Measurements from ENCODE around the gene ERVMER34-1. TPM values are rescaled to one million over a fixed set of nuclear protein-coding genes. Genes with fewer than 3 reads are reported as not detected.
A peak's percentile ranks its signal among the peaks of the same experiment; 100 is the strongest.

ERVMER34-1 gene
- total RNA-seq, 4 donors from 2014 or later: 0.11 to 0.19 (median 0.17) TPM; not detected in 1

- DNase-seq (ENCODE audit: extremely low spot score): peak; percentile 99
- Histone ChIP-seq H3K4me3 (peak overlapping the region; percentile 91 to 95 (median 94)), H3K4me1 (peaks cover 20 to 41% (median 34%) of the 10 kb centered on the region in 4 donors), H3K27ac (replicated peaks in 1 of 4) (peak overlapping the region; percentile 93 to 97 (median 95)), H3K36me3 (peaks cover 0 to 33% (median 15%) of the 10 kb centered on the region in 4 donors), H3K9me3 (no peaks in the 10 kb centered on the region), H3K27me3 (no peaks in the 10 kb centered on the region)
- TF ChIP-seq CTCF (IDR thresholded peaks at IDR 0.05) (no peak), POLR2AphosphoS5 (IDR thresholded peaks at IDR 0.05) (peak; percentile 96 to 98), EP300 (IDR thresholded peaks at IDR 0.05) (no peak), POLR2A (IDR thresholded peaks at IDR 0.05; ENCODE audit: low read depth) (peak; percentile 77)
- 0% methylated on average over 14 of the region's 87 CpGs for WGBS
- intact Hi-C loops (cut with DNase I): loop anchor here (10.0 kb wide), 1 partner anchor 272 kb away; no protein-coding TSS in a partner anchor
Observed at GRCh38 chr4:52712251-52713130, 38.7 kb downstream of the ERVMER34-1 start.

- intact Hi-C loops (cut with DNase I): loop anchor here (10.0 kb wide), 1 partner anchor 273 kb away; no protein-coding TSS in a partner anchor
- peaks cover 20 to 41% (median 34%) of the 10 kb centered on the region in 4 donors for H3K4me1 ChIP-seq
- H3K36me3 ChIP-seq: peaks cover 0 to 30% (median 10%) of the 10 kb centered on the region in 4 donors
- 17% methylated on average over 15 of the region's 15 CpGs for WGBS
- H3K27ac ChIP-seq (replicated peaks in 1 of 4): peak overlapping the region; percentile 67 to 97 (median 94)
- no peaks in the 10 kb centered on the region for H3K27me3 ChIP-seq
- DNase-seq (ENCODE audit: extremely low spot score): no peak
- TF ChIP-seq POLR2AphosphoS5 (IDR thresholded peaks at IDR 0.05): no peak
- no peak for TF ChIP-seq CTCF (IDR thresholded peaks at IDR 0.05)
- TF ChIP-seq EP300 (IDR thresholded peaks at IDR 0.05): no peak
- no peak for TF ChIP-seq POLR2A (IDR thresholded peaks at IDR 0.05; ENCODE audit: low read depth)
- H3K9me3 ChIP-seq: no peaks in the 10 kb centered on the region
- H3K4me3 ChIP-seq: peak overlapping the region; percentile 91 to 95 (median 94)
Observed at GRCh38 chr4:52711834-52712250, 39.4 kb downstream of the ERVMER34-1 start.

GRCh38 chr4:52711272-52711671, 40.0 kb downstream of the ERVMER34-1 start:
- DNase-seq (ENCODE audit: extremely low spot score): no peak
- WGBS: 92% methylated on average over 1 of the region's 1 CpG

GRCh38 chr4:52709155-52709554, 42.1 kb downstream of the ERVMER34-1 start:
- H3K27ac ChIP-seq (replicated peaks in 1 of 4): no peak overlapping the region
- no peaks in the 10 kb centered on the region for H3K27me3 ChIP-seq
- H3K4me1 ChIP-seq: peaks cover 10 to 18% (median 18%) of the 10 kb centered on the region in 4 donors
- no peak overlapping the region for H3K4me3 ChIP-seq
- intact Hi-C loops (cut with DNase I): no loop called here
- H3K9me3 ChIP-seq: no peaks in the 10 kb centered on the region
- DNase-seq (ENCODE audit: extremely low spot score): no peak
- no peak for TF ChIP-seq POLR2A (IDR thresholded peaks at IDR 0.05; ENCODE audit: low read depth)
- peaks cover 0 to 7% (median 0%) of the 10 kb centered on the region in 4 donors for H3K36me3 ChIP-seq

More at GRCh38 chr4:52711272-52711671, 40.0 kb downstream of the ERVMER34-1 start:
- H3K27ac ChIP-seq (replicated peaks in 1 of 4): peak overlapping the region in 1 of 4 donors; percentile 97
- intact Hi-C loops (cut with DNase I): loop anchor here (10.0 kb wide), 1 partner anchor 274 kb away; no protein-coding TSS in a partner anchor
- H3K9me3 ChIP-seq: no peaks in the 10 kb centered on the region
- no peak overlapping the region for H3K4me3 ChIP-seq
- H3K4me1 ChIP-seq: peaks cover 20 to 39% (median 34%) of the 10 kb centered on the region in 4 donors
- peaks cover 0 to 24% (median 8%) of the 10 kb centered on the region in 4 donors for H3K36me3 ChIP-seq
- no peaks in the 10 kb centered on the region for H3K27me3 ChIP-seq
- TF ChIP-seq CTCF (IDR thresholded peaks at IDR 0.05) (no peak), EP300 (IDR thresholded peaks at IDR 0.05) (no peak), POLR2A (IDR thresholded peaks at IDR 0.05; ENCODE audit: low read depth) (no peak), POLR2AphosphoS5 (IDR thresholded peaks at IDR 0.05) (no peak)

- WGBS: 71% methylated on average over 3 of the region's 3 CpGs
- DNase-seq (ENCODE audit: extremely low spot score): no peak
- no peak overlapping the region for H3K27ac ChIP-seq (replicated peaks in 1 of 4)
- intact Hi-C loops (cut with DNase I): no loop called here
- no peak overlapping the region for H3K4me3 ChIP-seq
- no peaks in the 10 kb centered on the region for H3K27me3 ChIP-seq
- no peaks in the 10 kb centered on the region for H3K9me3 ChIP-seq
- H3K4me1 ChIP-seq: no peaks in the 10 kb centered on the region
- no peaks in the 10 kb centered on the region for H3K36me3 ChIP-seq
- TF ChIP-seq EP300 (IDR thresholded peaks at IDR 0.05) (no peak), POLR2AphosphoS5 (IDR thresholded peaks at IDR 0.05) (no peak), POLR2A (IDR thresholded peaks at IDR 0.05; ENCODE audit: low read depth) (no peak), CTCF (IDR thresholded peaks at IDR 0.05) (no peak)
Observed at GRCh38 chr4:52704661-52705060, 46.6 kb downstream of the ERVMER34-1 start.
